Measurements from ENCODE around the gene AP3D1. TPM values are rescaled to one million over a fixed set of nuclear protein-coding genes. Genes with fewer than 3 reads are reported as not detected.
"Not testable (repeated sequence)": the region's sequence is repeated elsewhere in the genome, so short reads cannot be mapped to it uniquely, and the experiment has no call there.

AP3D1 gene
- total RNA-seq, 1 donor: 121 TPM

GRCh38 chr19:2129892-2130770, 21.2 kb downstream of the AP3D1 start:
- Histone ChIP-seq H3K9me3 (ENCODE audit: low read depth, low read length) (no peaks in the 10 kb centered on the region), H3K4me1 (ENCODE audit: insufficient read depth, low read length) (no peaks in the 10 kb centered on the region), H3K4me3 (ENCODE audit: insufficient read depth, low read length) (no peak overlapping the region), H3K79me2 (ENCODE audit: insufficient read depth, low read length) (peaks cover 67% of the 10 kb centered on the region), H3K27ac (ENCODE audit: low read depth, low read length) (no peak overlapping the region), H3K27me3 (ENCODE audit: insufficient read depth, low read length) (no peaks in the 10 kb centered on the region), H2AFZ (ENCODE audit: low read length) (no peak overlapping the region), H4K20me1 (ENCODE audit: insufficient read depth, low read length) (peaks cover 46% of the 10 kb centered on the region), H3K4me2 (ENCODE audit: insufficient read depth, low read length) (no peak overlapping the region), H3K36me3 (ENCODE audit: insufficient read depth, low read length) (peaks cover 59% of the 10 kb centered on the region)
- TF ChIP-seq CTCF (IDR thresholded peaks at IDR 0.05; ENCODE audit: extremely low read depth, low read depth, low read length): no peak
- no peak for DNase-seq (ENCODE audit: insufficient read length, low spot score, missing footprints)

- Histone ChIP-seq H3K27me3 (ENCODE audit: insufficient read depth, low read length) (no peaks in the 10 kb centered on the region), H4K20me1 (ENCODE audit: insufficient read depth, low read length) (peaks cover 46% of the 10 kb centered on the region), H3K9me3 (ENCODE audit: low read depth, low read length) (no peaks in the 10 kb centered on the region), H3K27ac (ENCODE audit: low read depth, low read length) (no peak overlapping the region), H2AFZ (ENCODE audit: low read length) (no peak overlapping the region), H3K36me3 (ENCODE audit: insufficient read depth, low read length) (peaks cover 64% of the 10 kb centered on the region), H3K4me2 (ENCODE audit: insufficient read depth, low read length) (no peak overlapping the region), H3K4me1 (ENCODE audit: insufficient read depth, low read length) (no peaks in the 10 kb centered on the region), H3K79me2 (ENCODE audit: insufficient read depth, low read length) (peaks cover 67% of the 10 kb centered on the region), H3K4me3 (ENCODE audit: insufficient read depth, low read length) (no peak overlapping the region)
- DNase-seq (ENCODE audit: insufficient read length, low spot score, missing footprints): no peak
- no peak for TF ChIP-seq CTCF (IDR thresholded peaks at IDR 0.05; ENCODE audit: extremely low read depth, low read depth, low read length)
Observed at GRCh38 chr19:2129486-2129885, 21.9 kb downstream of the AP3D1 start.

- Histone ChIP-seq H3K79me2 (ENCODE audit: insufficient read depth, low read length) (peaks cover 70% of the 10 kb centered on the region), H3K9me3 (ENCODE audit: low read depth, low read length) (no peaks in the 10 kb centered on the region), H3K36me3 (ENCODE audit: insufficient read depth, low read length) (peaks cover 69% of the 10 kb centered on the region), H3K27me3 (ENCODE audit: insufficient read depth, low read length) (no peaks in the 10 kb centered on the region), H2AFZ (ENCODE audit: low read length) (no peak overlapping the region), H3K4me2 (ENCODE audit: insufficient read depth, low read length) (no peak overlapping the region), H3K4me3 (ENCODE audit: insufficient read depth, low read length) (no peak overlapping the region), H4K20me1 (ENCODE audit: insufficient read depth, low read length) (peaks cover 49% of the 10 kb centered on the region), H3K4me1 (ENCODE audit: insufficient read depth, low read length) (no peaks in the 10 kb centered on the region), H3K27ac (ENCODE audit: low read depth, low read length) (no peak overlapping the region)
- TF ChIP-seq CTCF (IDR thresholded peaks at IDR 0.05; ENCODE audit: extremely low read depth, low read depth, low read length): no peak
- no peak for DNase-seq (ENCODE audit: insufficient read length, low spot score, missing footprints)
Observed at GRCh38 chr19:2129022-2129421, 22.3 kb downstream of the AP3D1 start.

GRCh38 chr19:2128252-2128651, 23.1 kb downstream of the AP3D1 start:
- H3K27ac ChIP-seq (ENCODE audit: low read depth, low read length); H3K4me1 ChIP-seq (ENCODE audit: insufficient read depth, low read length); DNase-seq (ENCODE audit: insufficient read length, low spot score, missing footprints); H3K9me3 ChIP-seq (ENCODE audit: low read depth, low read length); H3K4me3 ChIP-seq (ENCODE audit: insufficient read depth, low read length); H2AFZ ChIP-seq (ENCODE audit: low read length); H3K27me3 ChIP-seq (ENCODE audit: insufficient read depth, low read length); H3K4me2 ChIP-seq (ENCODE audit: insufficient read depth, low read length): not testable (repeated sequence)
- peaks cover 56% of the 10 kb centered on the region for H4K20me1 ChIP-seq (ENCODE audit: insufficient read depth, low read length)
- H3K36me3 ChIP-seq (ENCODE audit: insufficient read depth, low read length): peaks cover 76% of the 10 kb centered on the region
- peaks cover 73% of the 10 kb centered on the region for H3K79me2 ChIP-seq (ENCODE audit: insufficient read depth, low read length)
